Measurements from ENCODE around the gene FBL. TPM values are rescaled to one million over a fixed set of nuclear protein-coding genes. Genes with fewer than 3 reads are reported as not detected.

FBL gene
- polyA plus RNA-seq, 2 of the 4 experiments (the other 2 are of a cell fraction): 716 to 1,141 TPM

Small RNA genes lying within 50 kb of the gene (small RNA-seq; reads per million reads assigned to genes)
- 0 reads per million in 6 experiments for gene MIR6719

Other genes with a start within 250 kb of the FBL start
- gene LGALS13, start 243.9 kb downstream of the FBL start, polyA plus RNA-seq (2011; rRNA removed): not detected in 2 replicates
- gene LGALS13, start 243.9 kb downstream of the FBL start, polyA plus RNA-seq (2017; fragmentation: RNase III; extraction: RNeasy Plus Mini Kit Qiagen cat#74134 plus additional on column Dnase treatment): not detected in 3 replicates
- gene LGALS16, start 190.5 kb downstream of the FBL start, polyA plus RNA-seq (2011; rRNA removed): not detected in 2 replicates
- not detected in 3 replicates for gene LGALS16, start 190.5 kb downstream of the FBL start, polyA plus RNA-seq (2017; fragmentation: RNase III; extraction: RNeasy Plus Mini Kit Qiagen cat#74134 plus additional on column Dnase treatment)
- not detected in 2 replicates for gene LGALS14, start 141.9 kb downstream of the FBL start, polyA plus RNA-seq (2011; rRNA removed)
- not detected in 3 replicates for gene LGALS14, start 141.9 kb downstream of the FBL start, polyA plus RNA-seq (2017; fragmentation: RNase III; extraction: RNeasy Plus Mini Kit Qiagen cat#74134 plus additional on column Dnase treatment)
- not detected in 2 replicates for gene CLC, start 108.3 kb downstream of the FBL start, polyA plus RNA-seq (2011; rRNA removed)
- gene CLC, start 108.3 kb downstream of the FBL start, polyA plus RNA-seq (2017; fragmentation: RNase III; extraction: RNeasy Plus Mini Kit Qiagen cat#74134 plus additional on column Dnase treatment): not detected in 3 replicates
- not detected in 2 replicates for gene LEUTX, start 67.5 kb downstream of the FBL start, polyA plus RNA-seq (2011; rRNA removed)
- gene LEUTX, start 67.5 kb downstream of the FBL start, polyA plus RNA-seq (2017; fragmentation: RNase III; extraction: RNeasy Plus Mini Kit Qiagen cat#74134 plus additional on column Dnase treatment): not detected in 3 replicates
- gene DYRK1B, start 12.2 kb downstream of the FBL start, polyA plus RNA-seq (2011; rRNA removed): 13.8 and 17.3 TPM in 2 replicates
- gene DYRK1B, start 12.2 kb downstream of the FBL start, polyA plus RNA-seq (2017; fragmentation: RNase III; extraction: RNeasy Plus Mini Kit Qiagen cat#74134 plus additional on column Dnase treatment): 12.9 to 21.2 TPM (median 18.6 TPM) in 3 replicates
- gene FCGBP, start 88.3 kb upstream of the FBL start, polyA plus RNA-seq (2011; rRNA removed): 1.4 and 2.8 TPM in 2 replicates
- 0.61 to 0.74 TPM (median 0.62 TPM) in 3 replicates for gene FCGBP, start 88.3 kb upstream of the FBL start, polyA plus RNA-seq (2017; fragmentation: RNase III; extraction: RNeasy Plus Mini Kit Qiagen cat#74134 plus additional on column Dnase treatment)
- 192 and 208 TPM in 2 replicates for gene PSMC4, start 124.8 kb upstream of the FBL start, polyA plus RNA-seq (2011; rRNA removed)
- 276 to 295 TPM (median 284 TPM) in 3 replicates for gene PSMC4, start 124.8 kb upstream of the FBL start, polyA plus RNA-seq (2017; fragmentation: RNase III; extraction: RNeasy Plus Mini Kit Qiagen cat#74134 plus additional on column Dnase treatment)
- 6.0 and 6.4 TPM in 2 replicates for gene ZNF546, start 150.7 kb upstream of the FBL start, polyA plus RNA-seq (2011; rRNA removed)
- gene ZNF546, start 150.7 kb upstream of the FBL start, polyA plus RNA-seq (2017; fragmentation: RNase III; extraction: RNeasy Plus Mini Kit Qiagen cat#74134 plus additional on column Dnase treatment): 3.1 to 3.8 TPM (median 3.7 TPM) in 3 replicates
- gene ZNF780B, start 209.9 kb upstream of the FBL start, polyA plus RNA-seq (2011; rRNA removed): 10.0 and 15.7 TPM in 2 replicates
- gene ZNF780B, start 209.9 kb upstream of the FBL start, polyA plus RNA-seq (2017; fragmentation: RNase III; extraction: RNeasy Plus Mini Kit Qiagen cat#74134 plus additional on column Dnase treatment): 7.1 to 10.3 TPM (median 8.7 TPM) in 3 replicates
- 39.3 and 48.1 TPM in 2 replicates for gene ZNF780A, start 244.6 kb upstream of the FBL start, polyA plus RNA-seq (2011; rRNA removed)
- gene ZNF780A, start 244.6 kb upstream of the FBL start, polyA plus RNA-seq (2017; fragmentation: RNase III; extraction: RNeasy Plus Mini Kit Qiagen cat#74134 plus additional on column Dnase treatment): 32.8 to 37.9 TPM (median 35.4 TPM) in 3 replicates

All from A549 (cell line).